IMR-90 (cell line): ENCODE results near the gene ATP4B. TPM values are rescaled to one million over a fixed set of nuclear protein-coding genes. Genes with fewer than 3 reads are reported as not detected.

Experiments used
- ATAC-seq: fragments of 200-7000 bp; cut with Tn5 transposase; 2 replicates; pipeline ENCODE4 v1.9.1; 2020; ENCODE audit warnings: low read depth, mild to moderate bottlenecking, moderate library complexity
- BruUV-seq: library from RNA; stranded (reverse); fragments of 400-500 nt; replicated peaks from 2 replicates; lab custom pipeline; 2021; lab: Mats Ljungman, UMichigan
- CTCF ChIA-PET: fragments of 300-600 bp; formaldehyde crosslinking; extraction: SDS; loops from one replicate; lab custom pipeline; 2021; ENCODE audit warnings: antibody characterized with exemption; lab: Yijun Ruan, JAX
- POLR2A ChIA-PET: fragments of 300-600 bp; sonication (Branson Sonifier 250); formaldehyde crosslinking; loops from one replicate; lab custom pipeline; 2022; ENCODE audit warnings: antibody characterized with exemption; ENCODE audit not compliant: unreplicated experiment; lab: Charles Lee
- DNase-seq: peaks from one replicate; pipeline ENCODE4 v3.0.0; 2013
- H2AFZ ChIP-seq: replicated peaks from 2 replicates; pipeline ENCODE3; 2013; ENCODE audit warnings: low read length, mild to moderate bottlenecking; ENCODE audit not compliant: poor library complexity
- H2AK5ac ChIP-seq: 2 replicates; pipeline ENCODE4 v1.6.1; 2013; ENCODE audit warnings: low read depth, low read length, inconsistent platforms
- H2AK9ac ChIP-seq: replicated peaks from 2 replicates; pipeline ENCODE3; 2013; ENCODE audit warnings: mild to moderate bottlenecking, low read depth, low read length, moderate library complexity; ENCODE audit not compliant: poor library complexity
- H2BK120ac ChIP-seq: 2 replicates; pipeline ENCODE4 v1.6.1; 2013; ENCODE audit warnings: low read depth, low read length, inconsistent platforms
- H2BK15ac ChIP-seq: 3 replicates; pipeline ENCODE4 v1.6.1; 2013; ENCODE audit warnings: low read depth, low read length, inconsistent platforms
- H2BK20ac ChIP-seq: 2 replicates; pipeline ENCODE4 v1.6.1; 2013; ENCODE audit warnings: low read depth, mild to moderate bottlenecking, inconsistent platforms, low read length, moderate library complexity
- H2BK5ac ChIP-seq: 2 replicates; pipeline ENCODE4 v1.6.1; 2013; ENCODE audit warnings: mild to moderate bottlenecking, low read depth, low read length, inconsistent platforms; ENCODE audit not compliant: poor library complexity, severe bottlenecking
- H3K14ac ChIP-seq: replicated peaks from 2 replicates; pipeline ENCODE4 v1.6.1; 2013; ENCODE audit warnings: low read depth, low read length, inconsistent platforms
- H3K18ac ChIP-seq: 2 replicates; pipeline ENCODE4 v1.6.1; 2013; ENCODE audit warnings: low read depth, low read length, control low read depth
- H3K23ac ChIP-seq: 2 replicates; pipeline ENCODE4 v1.6.1; 2013; ENCODE audit warnings: low read depth, low read length, inconsistent platforms
- H3K27ac ChIP-seq: 2 replicates; pipeline ENCODE4 v1.5.1; 2013; ENCODE audit warnings: mild to moderate bottlenecking, control low read depth, low read length; ENCODE audit not compliant: insufficient read depth
- H3K27me3 ChIP-seq: 2 replicates; pipeline ENCODE4 v1.6.1; 2013; ENCODE audit warnings: low read length; ENCODE audit not compliant: control insufficient read depth, insufficient read depth
- H3K36me3 ChIP-seq: 2 replicates; pipeline ENCODE4 v1.6.1; 2013; ENCODE audit warnings: low read length, mixed read lengths; ENCODE audit not compliant: control insufficient read depth, insufficient read depth
- H3K4ac ChIP-seq: 2 replicates; pipeline ENCODE4 v1.6.1; 2013; ENCODE audit warnings: low read depth, low read length, inconsistent platforms
- H3K4me1 ChIP-seq: 2 replicates; pipeline ENCODE4 v1.6.1; 2013; ENCODE audit warnings: low read length, mixed read lengths; ENCODE audit not compliant: control insufficient read depth, insufficient read depth
- H3K4me2 ChIP-seq: 2 replicates; pipeline ENCODE4 v1.6.1; 2013; ENCODE audit warnings: low read depth, mild to moderate bottlenecking, control low read depth, low read length, moderate library complexity
- H3K4me3 ChIP-seq: 2 replicates; pipeline ENCODE4 v1.5.1; 2013; ENCODE audit warnings: low read depth, mild to moderate bottlenecking, control low read depth, low read length, moderate library complexity; ENCODE audit not compliant: insufficient read depth
- H3K56ac ChIP-seq: 2 replicates; pipeline ENCODE4 v1.6.1; 2013; ENCODE audit warnings: low read length, inconsistent platforms; ENCODE audit not compliant: insufficient read depth; ENCODE audit errors: extremely low read depth
- H3K79me1 ChIP-seq, 2 experiments: 2 replicates each; pipeline ENCODE4 v1.6.1; 2013; ENCODE audit warnings: low read length in 2 of 2, inconsistent platforms in 1 of 2, low read depth in 1 of 2
- H3K9ac ChIP-seq: 2 replicates; pipeline ENCODE4 v1.6.1; 2013; ENCODE audit warnings: low read depth, low read length, control low read depth
- H3K9me1 ChIP-seq: 2 replicates; pipeline ENCODE4 v1.6.1; 2013; ENCODE audit warnings: low read length, inconsistent platforms; ENCODE audit not compliant: insufficient read depth
- H3K9me3 ChIP-seq: 2 replicates; pipeline ENCODE4 v1.6.1; 2013; ENCODE audit warnings: low read length; ENCODE audit not compliant: control insufficient read depth, insufficient read depth
- H4K20me1 ChIP-seq: 2 replicates; pipeline ENCODE4 v1.6.1; 2013; ENCODE audit warnings: low read length, inconsistent platforms; ENCODE audit not compliant: insufficient read depth
- H4K5ac ChIP-seq: 2 replicates; pipeline ENCODE4 v1.6.1; 2013; ENCODE audit warnings: mild to moderate bottlenecking, low read depth, low read length, control low read depth
- H4K8ac ChIP-seq, 2 experiments: 2 replicates each; pipeline ENCODE4 v1.6.1; 2013; ENCODE audit warnings: low read depth in 2 of 2, low read length in 2 of 2, control low read depth in 1 of 2, inconsistent platforms in 1 of 2
- H4K91ac ChIP-seq: 2 replicates; pipeline ENCODE4 v1.6.1; 2013; ENCODE audit warnings: low read depth, low read length, inconsistent platforms; ENCODE audit not compliant: insufficient read depth
- BHLHE40 ChIP-seq: fragments of 150-350 bp; IDR thresholded peaks from 2 replicates; pipeline ENCODE4 v1.6.1; 2016; ENCODE audit warnings: mild to moderate bottlenecking, low read depth, low read length
- CEBPB ChIP-seq: IDR thresholded peaks from 2 replicates; pipeline ENCODE4 v1.6.1; 2012; ENCODE audit warnings: low read depth, low read length, improper control_type of control experiment
- CTCF ChIP-seq: conservative IDR thresholded peaks from 2 replicates; pipeline ENCODE4 v1.5.1; 2012; ENCODE audit warnings: mild to moderate bottlenecking, low read depth, low read length, improper control_type of control experiment
- MAFK ChIP-seq: IDR thresholded peaks from 2 replicates; pipeline ENCODE4 v1.6.1; 2012; ENCODE audit warnings: low read depth, low read length, improper control_type of control experiment
- NFE2L2 ChIP-seq: fragments of 150-350 bp; IDR thresholded peaks from 2 replicates; pipeline ENCODE4 v1.6.1; 2016; ENCODE audit warnings: low read depth, mild to moderate bottlenecking, low read length
- RAD21 ChIP-seq: IDR thresholded peaks from 2 replicates; pipeline ENCODE4 v1.6.1; 2012; ENCODE audit warnings: low read length, improper control_type of control experiment
- RCOR1 ChIP-seq: IDR thresholded peaks from 2 replicates; pipeline ENCODE4 v1.6.1; 2012; ENCODE audit warnings: mild to moderate bottlenecking, low read length, improper control_type of control experiment; ENCODE audit not compliant: insufficient replicate concordance
- RFX5 ChIP-seq: IDR thresholded peaks from 2 replicates; pipeline ENCODE4 v1.8.0; 2012; ENCODE audit warnings: low read depth, mild to moderate bottlenecking, low read length, moderate library complexity
- SMC3 ChIP-seq: fragments of 150-350 bp; IDR thresholded peaks from 2 replicates; pipeline ENCODE4 v1.6.1; 2016; ENCODE audit warnings: low read depth, mild to moderate bottlenecking, antibody characterized with exemption, low read length, moderate library complexity
- WGBS, 2 experiments: methylation state at CpG; one replicate each; pipeline versions ENCODE4 v1.1.5 to v1.1.7; 2013; ENCODE audit warnings: missing lambda C conversion rate in 2 of 2; ENCODE audit not compliant: insufficient read length in 1 of 2; ENCODE audit errors: extremely low coverage in 2 of 2; 5-methylcytosine and 5-hydroxymethylcytosine counted together
- dilution Hi-C: fragments of 300-500 bp; cut with HindIII; formaldehyde crosslinking; loops from one replicate; pipeline ENCODE4 v1.14.3; 2018; ENCODE audit warnings: low sequenced_read_pairs; ENCODE audit not compliant: unreplicated experiment
- in situ Hi-C: fragments of 300-500 bp; cut with MboI; formaldehyde crosslinking; loops from 3 replicates; pipeline ENCODE4 v1.14.3; 2019; ENCODE audit warnings: low sequenced_read_pairs, inconsistent platforms, mixed read lengths
- intact Hi-C: fragments of 100-400 bp; cut with micrococcal nuclease; formaldehyde crosslinking; loops from 2 replicates; pipeline ENCODE4 v1.10.0; 2022
- polyA plus RNA-seq, 3 experiments: library from polyadenylated mRNA; depleted of rRNA; stranded (reverse); fragments of >200 nt; gene quantifications; 2 replicates each; pipeline ENCODE4 v1.2.3, GENCODE V29; 2012; ENCODE audit warnings: low replicate concordance in 1 of 3
- total RNA-seq: library from RNA; depleted of rRNA; stranded (reverse); fragments of >200 nt; gene quantifications from 2 replicates; pipeline ENCODE4 v1.2.3, GENCODE V29; 2012
- TF ChIP-seq, protein P1 (sequence below): fragments of 150-350 bp; IDR thresholded peaks from 2 replicates; pipeline ENCODE4 v1.6.1; 2017; ENCODE audit warnings: mild to moderate bottlenecking, antibody characterized with exemption, low read length, low read depth
- TF ChIP-seq, protein P2 (sequence below): fragments of 150-350 bp; IDR thresholded peaks from 2 replicates; pipeline ENCODE4 v1.6.1; 2016; ENCODE audit warnings: low read depth, mild to moderate bottlenecking, low read length, moderate library complexity, borderline replicate concordance

Gene ATP4B
- total and polyA plus RNA-seq, 2 of the 4 experiments (the other 2 are of a cell fraction), result not detected

- no peak for TF ChIP-seq RCOR1
These were observed 34.3 kb downstream of the ATP4B start (continued) for GRCh38 chr13:113623491-113624234.

- H3K9ac ChIP-seq, result no peak overlapping the region
- no peak overlapping the region for H3K56ac ChIP-seq
- H2AK9ac ChIP-seq, result no peak overlapping the region
- no peak overlapping the region for H3K23ac ChIP-seq
- H3K79me1 ChIP-seq, result peaks cover 15 to 67% of the 10 kb centered on the region in 2 experiments
- ChIA-PET CTCF (no interaction called here), POLR2A (no interaction called here)
- intact Hi-C loops (no loop called here), dilution Hi-C loops (no loop called here), in situ Hi-C loops (no loop called here)
- no peak overlapping the region for H2BK20ac ChIP-seq
- WGBS, 2 experiments, result 92% methylated on average over 17 of the region's 29 CpGs; no CpG with 5 or more reads in 1 of the 2 experiments
- peaks cover 29% of the 10 kb centered on the region for H3K36me3 ChIP-seq
- H3K9me1 ChIP-seq, result peaks cover 12% of the 10 kb centered on the region; the same call in 1 of the 2 replicates
- no peak overlapping the region for H2AFZ ChIP-seq
- H4K8ac ChIP-seq, result no peak overlapping the region
- DNase-seq, result no peak
- no peak overlapping the region for H3K4me2 ChIP-seq
- no peak overlapping the region for H2BK120ac ChIP-seq
- no peak for ATAC-seq
- peaks cover 61% of the 10 kb centered on the region for H4K20me1 ChIP-seq
- H3K27me3 ChIP-seq, result no peaks in the 10 kb centered on the region
- H2AK5ac ChIP-seq, result no peak overlapping the region
- peaks cover 13% of the 10 kb centered on the region for H3K4me1 ChIP-seq
- H2BK5ac ChIP-seq, result no peak overlapping the region
- BruUV-seq, result no TSS peak
- no peak overlapping the region for H2BK15ac ChIP-seq
- H4K91ac ChIP-seq, result no peak overlapping the region
- no peak overlapping the region for H3K14ac ChIP-seq
- no peak overlapping the region for H3K18ac ChIP-seq
- no peak overlapping the region for H3K4ac ChIP-seq
- H3K9me3 ChIP-seq, result no peaks in the 10 kb centered on the region
- H4K5ac ChIP-seq, result no peak overlapping the region
- no peak overlapping the region for H3K27ac ChIP-seq
- no peak overlapping the region for H3K4me3 ChIP-seq
- no peak for TF ChIP-seq MAFK
- TF ChIP-seq, protein P1, sequence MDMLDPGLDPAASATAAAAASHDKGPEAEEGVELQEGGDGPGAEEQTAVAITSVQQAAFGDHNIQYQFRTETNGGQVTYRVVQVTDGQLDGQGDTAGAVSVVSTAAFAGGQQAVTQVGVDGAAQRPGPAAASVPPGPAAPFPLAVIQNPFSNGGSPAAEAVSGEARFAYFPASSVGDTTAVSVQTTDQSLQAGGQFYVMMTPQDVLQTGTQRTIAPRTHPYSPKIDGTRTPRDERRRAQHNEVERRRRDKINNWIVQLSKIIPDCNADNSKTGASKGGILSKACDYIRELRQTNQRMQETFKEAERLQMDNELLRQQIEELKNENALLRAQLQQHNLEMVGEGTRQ, result no peak
- no peak for TF ChIP-seq BHLHE40
- TF ChIP-seq NFE2L2, result no peak
- TF ChIP-seq CTCF, result no peak
- no peak for TF ChIP-seq RFX5
- TF ChIP-seq CEBPB, result no peak
- TF ChIP-seq, protein P2, sequence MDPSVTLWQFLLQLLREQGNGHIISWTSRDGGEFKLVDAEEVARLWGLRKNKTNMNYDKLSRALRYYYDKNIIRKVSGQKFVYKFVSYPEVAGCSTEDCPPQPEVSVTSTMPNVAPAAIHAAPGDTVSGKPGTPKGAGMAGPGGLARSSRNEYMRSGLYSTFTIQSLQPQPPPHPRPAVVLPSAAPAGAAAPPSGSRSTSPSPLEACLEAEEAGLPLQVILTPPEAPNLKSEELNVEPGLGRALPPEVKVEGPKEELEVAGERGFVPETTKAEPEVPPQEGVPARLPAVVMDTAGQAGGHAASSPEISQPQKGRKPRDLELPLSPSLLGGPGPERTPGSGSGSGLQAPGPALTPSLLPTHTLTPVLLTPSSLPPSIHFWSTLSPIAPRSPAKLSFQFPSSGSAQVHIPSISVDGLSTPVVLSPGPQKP, result no peak
- TF ChIP-seq SMC3, result no peak
- TF ChIP-seq RAD21, result no peak
These were observed 35.1 kb downstream of the ATP4B start for GRCh38 chr13:113622791-113623490.
